ENCODE measurements around the gene TAS2R8.

GRCh38 chr12:10759657-10760056 is 47.4 kb downstream of the TAS2R8 start:
- TF ChIP-seq CTCF (IDR thresholded peaks at IDR 0.05 in 2 of 3, conservative IDR thresholded peaks at IDR 0.05 in 1 of 3; ENCODE audit: borderline replicate concordance in 1 of 3, insufficient read depth in 1 of 3, low read depth in 2 of 3, low read length in 2 of 3): no peak
- TF ChIP-seq POLR2A (IDR thresholded peaks at IDR 0.05; ENCODE audit: borderline replicate concordance, extremely low read depth, insufficient read depth, insufficient read length): no peak
- TF ChIP-seq EZH2 (IDR thresholded peaks at IDR 0.05): no peak
- TF ChIP-seq MAX (IDR thresholded peaks at IDR 0.05): no peak
- TF ChIP-seq REST (IDR thresholded peaks at IDR 0.05; ENCODE audit: low read depth): no peak
- no peak for TF ChIP-seq POLR2AphosphoS5 (IDR thresholded peaks at IDR 0.05; ENCODE audit: low read depth, low read length)
- TF ChIP-seq RAD21 (IDR thresholded peaks at IDR 0.05; ENCODE audit: low read depth): no peak
- TF ChIP-seq SIN3A (IDR thresholded peaks at IDR 0.05; ENCODE audit: low read depth): no peak
- no peak for TF ChIP-seq ZNF274 (IDR thresholded peaks at IDR 0.05; ENCODE audit: low read depth, low read length)
